H9 (cell line): ENCODE data around the gene HPD. TPM values are rescaled to one million over a fixed set of nuclear protein-coding genes. Genes with fewer than 3 reads are reported as not detected.

Experiments used
- DNase-seq: peaks from one replicate; pipeline ENCODE4 v3.0.0-alpha.2; 2017
- H2AFZ ChIP-seq: one replicate; pipeline ENCODE4 v1.6.1; 2013; ENCODE audit warnings: mild to moderate bottlenecking, low read length, control low read depth, moderate library complexity
- H2AK5ac ChIP-seq: 2 replicates; pipeline ENCODE4 v1.6.1; 2013; ENCODE audit warnings: low read length, control low read depth, mixed read lengths; ENCODE audit not compliant: insufficient read length
- H2BK120ac ChIP-seq: one replicate; pipeline ENCODE4 v1.6.1; 2013; ENCODE audit warnings: low read depth, mild to moderate bottlenecking, low read length, control low read depth, inconsistent platforms; ENCODE audit not compliant: poor library complexity, severe bottlenecking
- H2BK12ac ChIP-seq: 2 replicates; pipeline ENCODE4 v1.6.1; 2013; ENCODE audit warnings: low read length, control low read depth, mixed read lengths, low read depth; ENCODE audit not compliant: insufficient read length
- H2BK15ac ChIP-seq: 2 replicates; pipeline ENCODE4 v1.6.1; 2013; ENCODE audit warnings: low read depth, low read length, control low read depth
- H2BK20ac ChIP-seq: one replicate; pipeline ENCODE4 v1.6.1; 2013; ENCODE audit warnings: low read depth, mild to moderate bottlenecking, low read length, control low read depth, inconsistent platforms; ENCODE audit not compliant: poor library complexity, severe bottlenecking
- H2BK5ac ChIP-seq: 2 replicates; pipeline ENCODE4 v1.6.1; 2013; ENCODE audit warnings: low read length, control low read depth, mixed read lengths; ENCODE audit not compliant: insufficient read length
- H3K14ac ChIP-seq: 2 replicates; pipeline ENCODE4 v1.6.1; 2013; ENCODE audit warnings: low read length, control low read depth; ENCODE audit not compliant: insufficient read depth
- H3K18ac ChIP-seq: 2 replicates; pipeline ENCODE4 v1.6.1; 2013; ENCODE audit warnings: low read depth, mild to moderate bottlenecking, mixed read lengths, low read length, control low read depth; ENCODE audit not compliant: insufficient read length
- H3K23ac ChIP-seq: 2 replicates; pipeline ENCODE4 v1.6.1; 2013; ENCODE audit warnings: low read length, control low read depth, mixed read lengths, low read depth; ENCODE audit not compliant: insufficient read length
- H3K23me2 ChIP-seq: 2 replicates; pipeline ENCODE4 v1.6.1; 2013; ENCODE audit warnings: low read depth, mild to moderate bottlenecking, mixed read lengths, low read length, control low read depth; ENCODE audit not compliant: insufficient read length, poor library complexity, severe bottlenecking
- H3K27ac ChIP-seq: 2 replicates; pipeline ENCODE4 v1.5.1; 2013; ENCODE audit warnings: low read length, control low read depth, mixed read lengths, low read depth; ENCODE audit not compliant: insufficient read length
- H3K27me3 ChIP-seq: 2 replicates; pipeline ENCODE4 v1.6.1; 2013; ENCODE audit warnings: low read length, control low read depth, inconsistent platforms; ENCODE audit not compliant: insufficient read depth
- H3K4ac ChIP-seq: 2 replicates; pipeline ENCODE4 v1.6.1; 2013; ENCODE audit warnings: low read depth, mild to moderate bottlenecking, control low read depth, inconsistent platforms, low read length, moderate library complexity
- H3K4me1 ChIP-seq: 2 replicates; pipeline ENCODE4 v1.6.1; 2013; ENCODE audit warnings: low read length, control low read depth, inconsistent platforms; ENCODE audit not compliant: insufficient read depth
- H3K4me2 ChIP-seq: 2 replicates; pipeline ENCODE4 v1.6.1; 2013; ENCODE audit warnings: low read length, control low read depth, mixed read lengths; ENCODE audit not compliant: insufficient read length, insufficient read depth
- H3K56ac ChIP-seq: 2 replicates; pipeline ENCODE4 v1.6.1; 2013; ENCODE audit warnings: low read depth, mild to moderate bottlenecking, mixed read lengths, low read length, control low read depth; ENCODE audit not compliant: insufficient read length
- H3K79me1 ChIP-seq: 2 replicates; pipeline ENCODE4 v1.6.1; 2013; ENCODE audit warnings: low read depth, mild to moderate bottlenecking, moderate library complexity, low read length, control low read depth, inconsistent platforms; ENCODE audit not compliant: insufficient read depth, poor library complexity, severe bottlenecking
- H3K79me2 ChIP-seq: 2 replicates; pipeline ENCODE4 v1.6.1; 2013; ENCODE audit warnings: low read length, control low read depth, inconsistent platforms; ENCODE audit not compliant: insufficient read depth
- H3K9ac ChIP-seq: 2 replicates; pipeline ENCODE4 v1.6.1; 2013; ENCODE audit warnings: low read length, control low read depth, mixed read lengths; ENCODE audit not compliant: insufficient read length; ENCODE audit errors: extremely low read depth
- H3K9me3 ChIP-seq: one replicate; pipeline ENCODE4 v1.6.1; 2013; ENCODE audit warnings: low read depth, low read length, inconsistent platforms; ENCODE audit not compliant: control insufficient read depth
- H3T11ph ChIP-seq: one replicate; pipeline ENCODE4 v1.6.1; 2013; ENCODE audit warnings: mild to moderate bottlenecking, low read length, control low read depth, inconsistent platforms
- H4K20me1 ChIP-seq: one replicate; pipeline ENCODE4 v1.6.1; 2013; ENCODE audit not compliant: control insufficient read depth, insufficient read length, insufficient read depth
- H4K5ac ChIP-seq: 2 replicates; pipeline ENCODE4 v1.6.1; 2013; ENCODE audit warnings: low read depth, mild to moderate bottlenecking, mixed read lengths, low read length, control low read depth; ENCODE audit not compliant: insufficient read length
- H4K8ac ChIP-seq: replicated peaks from 2 replicates; pipeline ENCODE4 v1.6.1; 2013; ENCODE audit warnings: low read length, control low read depth, mixed read lengths, low read depth; ENCODE audit not compliant: insufficient read length
- H4K91ac ChIP-seq: 2 replicates; pipeline ENCODE4 v1.6.1; 2013; ENCODE audit warnings: low read depth, mild to moderate bottlenecking, moderate library complexity, mixed read lengths, low read length, control low read depth; ENCODE audit not compliant: insufficient read length
- H3K27ac Mint-ChIP-seq, 3 experiments: 2 replicates in 2 of 3; 3 replicates in 1 of 3; pipeline ENCODE4 v1.8.0; 2020 to 2021; ENCODE audit warnings: mixed read lengths in 3 of 3, mild to moderate bottlenecking in 1 of 3, moderate library complexity in 1 of 3
- H3K27me3 Mint-ChIP-seq: 2 replicates; pipeline ENCODE4 v1.8.0; 2021; ENCODE audit warnings: low read depth, mild to moderate bottlenecking, moderate library complexity, mixed read lengths
- H3K36me3 Mint-ChIP-seq, 3 experiments: 2 replicates in 2 of 3; 3 replicates in 1 of 3; pipeline ENCODE4 v1.8.0; 2020 to 2021; ENCODE audit warnings: low read depth in 3 of 3, mixed read lengths in 3 of 3; ENCODE audit not compliant: insufficient read depth in 1 of 3
- H3K4me1 Mint-ChIP-seq, 2 experiments: 2 replicates each; pipeline ENCODE4 v1.8.0; 2020; ENCODE audit warnings: mixed read lengths in 2 of 2
- H3K4me3 Mint-ChIP-seq, 2 experiments: 2 replicates in 1 of 2; 3 replicates in 1 of 2; pipeline ENCODE4 v1.8.0; 2020 to 2021; ENCODE audit warnings: mild to moderate bottlenecking in 2 of 2, mixed read lengths in 2 of 2, moderate library complexity in 1 of 2
- H3K9me3 Mint-ChIP-seq, 2 experiments: 2 replicates in 1 of 2; 3 replicates in 1 of 2; pipeline ENCODE4 v1.8.0; 2020; ENCODE audit warnings: mild to moderate bottlenecking in 2 of 2, mixed read lengths in 2 of 2, moderate library complexity in 1 of 2
- CTCF ChIP-seq: fragments of 200-600 bp; sonication (generic); conservative IDR thresholded peaks from 3 replicates; pipeline ENCODE4 v1.8.0; 2021; ENCODE audit warnings: antibody characterized with exemption, mild to moderate bottlenecking
- WGBS: extraction: QIAGEN DNeasy Blood & Tissue Kit; methylation state at CpG from one replicate; pipeline ENCODE4 v1.1.7; 2013; ENCODE audit warnings: missing lambda C conversion rate, low lambda C conversion rate, mixed read lengths; ENCODE audit not compliant: insufficient read length; ENCODE audit errors: extremely low coverage; 5-methylcytosine and 5-hydroxymethylcytosine counted together
- total RNA-seq: library from RNA; stranded (reverse); gene quantifications from 2 replicates; pipeline ENCODE4 v1.2.1, GENCODE V29; 2021

HPD gene
- total RNA-seq, 1 experiment from 2014 or later: not detected

- Histone ChIP-seq H3K79me1 (no peaks in the 10 kb centered on the region), H2AK5ac (no peak overlapping the region), H2AFZ (no peak overlapping the region), H3K4ac (no peak overlapping the region), H3K18ac (no peak overlapping the region), H2BK120ac (no peak overlapping the region), H3K56ac (no peak overlapping the region), H3K27ac (no peak overlapping the region), H3K79me2 (no peaks in the 10 kb centered on the region), H3K23me2 (no peaks in the 10 kb centered on the region), H2BK5ac (no peak overlapping the region), H4K20me1 (no peaks in the 10 kb centered on the region), H3K4me2 (no peak overlapping the region), H2BK20ac (no peak overlapping the region), H3K4me1 (no peaks in the 10 kb centered on the region), H3K23ac (no peak overlapping the region), H2BK12ac (no peak overlapping the region), H4K91ac (no peak overlapping the region), H4K8ac (no peak overlapping the region), H4K5ac (no peak overlapping the region), H2BK15ac (no peak overlapping the region), H3K9me3 (no peaks in the 10 kb centered on the region), H3K27me3 (no peaks in the 10 kb centered on the region), H3K14ac (no peak overlapping the region), H3K9ac (no peak overlapping the region), H3T11ph (no peak overlapping the region)
- WGBS: no CpG with 5 or more reads among the region's 12 CpGs
- Mint-ChIP-seq H3K9me3 (no peaks in the 10 kb centered on the region; a peak in 1 of 5 replicates), H3K36me3 (peaks cover 22 to 72% (median 52%) of the 10 kb centered on the region in 3 experiments), H3K4me1 (no peaks in the 10 kb centered on the region), H3K4me3 (no peak overlapping the region), H3K27ac (no peak overlapping the region), H3K27me3 (no peaks in the 10 kb centered on the region)
- no peak for TF ChIP-seq CTCF
- no peak for DNase-seq
Measured at GRCh38 chr12:121823727-121824115, 34.9 kb downstream of the HPD start.
